NCI-H2196 (cell line): ENCODE data around the gene POLR2C.

Experiments used
- DNase-seq: peaks from one replicate; lab custom pipeline; 2025; ENCODE audit not compliant: unreplicated experiment; lab: John Stamatoyannopoulos, UW

POLR2C gene

DNA sequence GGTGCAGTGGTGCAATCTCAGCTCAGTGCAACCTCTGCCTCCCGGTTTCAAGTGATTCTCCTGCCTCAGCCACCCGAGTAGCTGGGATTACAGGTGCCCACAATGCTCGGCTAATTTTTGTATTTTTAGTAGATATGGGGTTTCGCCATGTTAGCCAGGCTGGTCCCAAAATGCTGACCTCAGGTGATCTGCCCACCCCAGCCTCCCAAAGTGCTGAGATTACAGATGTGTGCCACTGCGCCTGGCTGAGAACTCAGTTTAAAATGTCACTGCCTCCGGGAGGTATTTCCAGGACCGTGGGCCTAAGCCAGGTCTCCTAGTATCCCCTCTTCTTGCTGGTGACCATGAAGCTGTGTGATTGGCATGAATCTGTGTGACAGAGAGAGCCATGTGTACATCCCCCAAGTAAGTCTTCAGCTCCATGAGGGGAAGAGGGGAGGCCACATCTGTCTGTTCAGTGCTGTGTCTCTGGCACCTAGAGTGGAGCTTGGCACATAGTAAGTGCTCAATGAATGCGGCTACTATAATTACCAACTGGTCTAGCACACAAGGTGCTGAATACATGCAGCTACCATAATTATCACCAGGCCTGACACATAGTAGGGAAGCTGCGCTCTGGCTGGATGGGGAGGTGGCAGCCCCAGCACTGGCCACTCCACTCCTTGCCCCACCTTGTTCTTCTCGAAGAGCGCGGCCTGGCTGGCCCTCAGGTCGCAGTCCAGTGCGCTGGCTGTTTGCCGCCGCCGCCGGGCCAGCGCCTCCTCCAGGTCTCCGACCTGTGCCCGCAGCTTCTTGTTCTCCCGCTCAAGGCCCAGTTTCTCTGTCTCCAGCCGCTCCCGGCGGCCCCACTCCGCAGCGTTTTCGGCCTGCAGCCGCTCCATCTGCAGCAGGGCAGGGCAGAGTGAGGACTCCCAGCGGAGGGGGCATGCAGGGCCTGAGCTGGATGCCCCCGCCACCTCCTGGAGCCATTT, 55.2 kb downstream of the POLR2C start:
- no peak for DNase-seq

DNA sequence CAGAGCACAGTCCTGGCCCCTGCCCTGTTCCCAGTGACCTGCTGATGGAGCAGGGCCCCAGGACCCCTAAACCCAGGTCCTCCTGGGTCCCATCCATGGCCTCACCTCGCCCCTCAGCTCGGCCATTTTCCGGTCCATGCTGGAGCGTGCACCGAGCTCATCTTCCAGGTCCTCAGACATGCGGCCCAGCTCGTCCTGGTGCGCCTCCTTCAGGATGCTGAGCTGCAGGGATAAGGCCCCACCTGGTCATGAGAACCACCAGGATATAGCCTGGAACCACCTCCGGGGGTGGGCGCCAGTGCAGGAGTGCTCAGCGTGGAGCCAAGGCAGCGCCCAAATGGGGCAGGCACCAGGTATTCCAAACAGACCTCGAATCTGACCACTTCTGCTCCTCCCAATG, 56.0 kb downstream of the POLR2C start:
- no peak for DNase-seq

DNA sequence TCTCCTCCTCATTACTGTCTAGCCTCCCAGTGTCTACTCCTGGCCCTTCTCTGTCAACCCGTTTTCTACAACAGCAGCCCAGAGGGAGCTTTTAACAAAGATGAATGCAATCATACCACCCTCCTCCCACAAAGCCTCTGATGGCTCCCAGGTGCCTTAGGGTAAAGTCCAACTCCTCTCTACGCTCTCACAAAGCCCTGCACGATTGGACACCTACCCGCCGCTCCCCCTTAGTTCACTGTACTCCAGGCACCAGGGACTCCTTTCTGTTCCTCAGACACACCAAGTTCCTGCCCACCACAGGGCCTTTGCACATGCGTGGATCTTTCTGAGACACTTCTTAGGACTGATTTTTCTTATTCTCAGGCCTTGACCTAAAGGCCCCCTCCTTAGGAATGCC, 56.4 kb downstream of the POLR2C start:
- no peak for DNase-seq

DNA sequence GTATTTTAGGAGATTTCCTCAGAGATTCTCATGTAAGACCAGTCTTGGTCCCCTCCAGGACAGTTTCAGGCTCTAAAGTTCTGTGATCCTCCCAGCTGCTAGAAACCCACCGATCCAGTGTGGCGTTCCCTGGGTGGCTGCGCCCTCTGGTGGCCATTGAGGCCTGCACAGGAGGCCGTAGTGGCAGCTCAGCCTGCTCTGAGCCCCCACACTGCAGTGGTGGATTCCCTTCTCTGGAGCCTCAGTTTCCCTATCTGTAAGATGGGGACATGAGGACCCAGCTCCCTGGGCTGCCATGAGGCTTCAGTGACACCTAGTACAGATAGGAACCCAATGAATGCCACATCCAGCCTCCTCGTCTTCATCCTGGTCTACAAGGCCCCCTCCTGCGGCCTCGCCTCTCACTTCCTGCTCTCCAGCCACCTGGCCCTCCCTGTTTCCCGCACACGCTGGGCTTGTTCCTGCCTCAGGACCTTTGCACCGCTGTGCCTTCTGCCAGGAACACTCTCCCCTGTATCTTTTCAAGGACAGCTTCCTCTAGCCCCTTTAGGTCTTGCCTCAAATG, 57.4 kb downstream of the POLR2C start:
- DNase-seq = peak; percentile 56
